GM18951 (cell line): ENCODE results near the gene PSIP1.
"Not testable (repeated sequence)": the region's sequence is repeated elsewhere in the genome, so short reads cannot be mapped to it uniquely, and the experiment has no call there.

Experiments
- POLR2A ChIP-seq: IDR thresholded peaks from 4 replicates; pipeline ENCODE4 v1.6.1; 2011; ENCODE audit warnings: mild to moderate bottlenecking; ENCODE audit not compliant: insufficient read length, insufficient read depth; ENCODE audit errors: extremely low read depth
- in situ Hi-C: fragments of 300-500 bp; cut with MboI; formaldehyde crosslinking; loops from one replicate; pipeline ENCODE4 v1.12.0; 2022; ENCODE audit warnings: low sequenced_read_pairs, mixed read lengths, inconsistent platforms; ENCODE audit not compliant: unreplicated experiment

The PSIP1 gene

GRCh38 chr9:15485836-15486666, 24.7 kb downstream of the PSIP1 start:
- in situ Hi-C loops = no loop called here
- TF ChIP-seq POLR2A = no peak

DNA sequence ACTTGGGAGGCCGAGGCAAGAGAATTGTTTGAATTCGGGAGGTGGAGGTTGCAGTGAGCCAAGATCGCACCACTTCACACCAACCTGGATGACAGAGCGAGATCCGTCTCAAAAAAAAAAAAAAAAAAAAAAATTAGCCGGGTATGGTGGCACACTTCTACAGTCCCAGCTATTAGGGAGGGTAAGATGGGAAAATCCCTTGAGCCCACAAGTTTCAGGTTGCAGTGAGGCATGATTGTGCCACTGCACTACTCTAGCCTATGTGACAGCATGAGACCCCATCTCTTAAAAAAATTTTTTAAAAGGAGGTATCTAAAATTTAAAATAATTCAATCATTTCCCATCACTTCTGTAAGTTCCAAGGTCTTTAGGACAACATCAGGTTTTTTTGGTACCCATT, 26.0 kb downstream of the PSIP1 start:
- in situ Hi-C loops = no loop called here
- TF ChIP-seq POLR2A = no peak

- in situ Hi-C loops = no loop called here
- TF ChIP-seq POLR2A = no peak
These were observed 28.6 kb downstream of the PSIP1 start for GRCh38 chr9:15482146-15482545.

GRCh38 chr9:15480028-15480427, 30.7 kb downstream of the PSIP1 start:
- in situ Hi-C loops = no loop called here
- TF ChIP-seq POLR2A = no peak

DNA sequence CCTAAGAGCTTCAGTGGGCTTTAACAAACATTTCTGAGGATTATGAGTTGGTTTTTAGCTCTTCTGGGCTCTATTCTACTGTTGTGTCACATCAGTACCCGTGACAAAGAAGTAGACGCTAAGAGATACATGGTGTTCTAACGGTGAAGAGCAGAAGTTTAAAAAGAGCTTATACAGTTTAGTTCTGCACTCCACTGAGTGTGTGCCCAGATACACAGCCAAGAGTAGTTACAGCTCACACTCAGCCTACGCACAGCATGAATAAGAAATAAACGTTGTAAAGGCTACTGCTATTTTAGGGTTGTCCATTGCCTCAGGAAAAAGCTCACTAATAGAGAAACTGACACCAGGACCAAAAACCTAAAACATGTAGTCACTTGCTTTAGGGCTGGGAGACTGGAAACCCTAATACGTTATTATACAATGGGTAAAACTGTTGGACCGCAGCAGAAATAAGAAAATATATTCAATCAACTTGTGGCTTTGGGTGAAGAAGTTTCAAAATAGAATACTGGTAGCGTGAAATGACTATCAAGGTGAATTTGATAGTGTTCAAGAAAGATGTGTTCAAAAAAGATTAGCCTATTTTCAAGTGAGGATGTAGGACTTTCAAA, 34.7 kb downstream of the PSIP1 start:
- in situ Hi-C loops = no loop called here
- no peak for TF ChIP-seq POLR2A

- TF ChIP-seq POLR2A = no peak
- in situ Hi-C loops = no loop called here
These were observed 40.9 kb downstream of the PSIP1 start for GRCh38 chr9:15469862-15470261.

- TF ChIP-seq POLR2A = no peak
- in situ Hi-C loops = no loop called here
These were observed 41.4 kb downstream of the PSIP1 start for GRCh38 chr9:15469406-15469805.

- in situ Hi-C loops = no loop called here
These were observed 42.6 kb downstream of the PSIP1 start for GRCh38 chr9:15468145-15468544.

GRCh38 chr9:15461601-15462000, 49.2 kb downstream of the PSIP1 start:
- in situ Hi-C loops = no loop called here
- no peak for TF ChIP-seq POLR2A

More at GRCh38 chr9:15468145-15468544, 42.6 kb downstream of the PSIP1 start:
- no peak for TF ChIP-seq POLR2A

- in situ Hi-C loops = no loop called here
- TF ChIP-seq POLR2A = no peak
These were observed 49.7 kb downstream of the PSIP1 start for GRCh38 chr9:15461056-15461455.

DNA sequence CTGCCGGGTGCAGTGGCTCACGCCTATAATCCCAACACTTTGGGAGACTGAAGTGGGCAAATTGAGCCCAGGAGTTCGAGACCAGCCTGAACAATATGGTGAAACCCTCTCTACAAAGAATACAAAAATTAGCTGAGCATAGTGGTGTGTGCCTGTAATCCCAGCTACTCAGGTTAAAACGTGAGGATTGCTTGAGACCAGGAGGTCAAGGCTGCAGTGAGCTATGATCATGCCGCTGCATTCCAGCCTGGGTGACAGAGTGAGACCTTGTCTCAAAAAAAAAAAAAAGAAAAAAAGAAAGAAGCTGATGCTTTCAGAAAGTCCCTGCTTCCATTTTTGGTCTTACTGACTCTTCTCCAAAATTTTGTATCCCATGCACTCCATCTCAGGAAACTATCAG, 56.8 kb downstream of the PSIP1 start:
- in situ Hi-C loops = no loop called here
- no peak for TF ChIP-seq POLR2A

DNA sequence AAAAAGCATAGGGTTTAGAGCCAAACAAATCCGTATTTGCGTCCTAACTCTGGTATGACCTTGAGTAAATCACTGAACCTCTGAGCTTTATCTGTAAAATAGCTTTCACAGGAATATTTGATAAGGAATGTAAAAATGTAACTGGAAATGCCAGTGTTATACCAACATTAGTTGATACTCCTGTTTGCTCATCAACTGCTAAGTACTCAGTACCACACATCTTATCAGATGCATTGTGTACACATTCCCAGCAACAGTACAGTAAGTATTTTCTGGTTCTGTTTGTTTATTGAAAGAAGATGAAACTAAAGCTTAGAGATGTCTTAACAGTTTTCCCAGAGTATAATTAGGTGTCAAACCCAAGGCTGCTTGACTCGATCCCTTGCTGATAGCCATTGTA, 66.6 kb downstream of the PSIP1 start:
- TF ChIP-seq POLR2A = no peak
- in situ Hi-C loops = no loop called here

DNA sequence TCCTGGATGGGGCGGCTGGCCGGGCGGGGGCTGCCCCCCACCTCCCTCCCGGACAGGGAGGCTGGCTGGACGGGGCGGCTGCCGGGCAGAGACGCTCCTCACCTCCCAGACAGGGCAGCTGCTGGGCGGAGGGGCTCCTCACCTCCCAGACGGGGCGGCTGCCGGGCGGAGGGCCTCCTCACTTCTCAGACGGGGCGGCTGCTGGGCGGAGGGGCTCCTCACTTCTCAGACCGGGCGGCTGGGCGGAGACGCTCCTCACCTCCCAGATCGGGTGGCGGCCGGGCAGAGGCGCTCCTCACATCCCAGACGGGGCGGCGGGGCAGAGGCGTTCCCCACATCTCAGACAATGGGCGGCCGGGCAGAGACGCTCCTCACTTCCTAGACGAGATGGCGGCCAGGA, 68.5 kb downstream of the PSIP1 start:
- in situ Hi-C loops = not testable (repeated sequence)

GRCh38 chr9:15441841-15442240, 68.9 kb downstream of the PSIP1 start:
- in situ Hi-C loops = not testable (repeated sequence)
